Mesodermal cell (in vitro differentiated cells): ENCODE data around the gene STIM1.

ENCODE experiments used
- H3K27ac ChIP-seq: 2 replicates; pipeline ENCODE4 v1.7.0; 2013; ENCODE audit warnings: mild to moderate bottlenecking, low read depth, low read length, moderate library complexity; ENCODE audit not compliant: severe bottlenecking
- H3K36me3 ChIP-seq: 2 replicates; pipeline ENCODE4 v1.7.1; 2013; ENCODE audit warnings: mild to moderate bottlenecking, low read length, moderate library complexity; ENCODE audit not compliant: control insufficient read depth, insufficient read depth
- H3K4me1 ChIP-seq: one replicate; pipeline ENCODE4 v1.7.1; 2013; ENCODE audit warnings: mild to moderate bottlenecking, low read length; ENCODE audit not compliant: insufficient read depth, control insufficient read depth, poor library complexity, severe bottlenecking
- H3K4me3 ChIP-seq: 2 replicates; pipeline ENCODE4 v1.7.0; 2013; ENCODE audit warnings: low read length, control low read depth, mild to moderate bottlenecking; ENCODE audit not compliant: insufficient read depth, poor library complexity, severe bottlenecking; ENCODE audit errors: extremely low read depth
- H3K9me3 ChIP-seq: 2 replicates; pipeline ENCODE4 v1.7.1; 2013; ENCODE audit warnings: mild to moderate bottlenecking, low read length, moderate library complexity; ENCODE audit not compliant: control insufficient read depth
- WGBS, 2 experiments: methylation state at CpG; one replicate each; pipeline ENCODE4 v1.1.5; 2013; ENCODE audit warnings: missing lambda C conversion rate in 2 of 2; ENCODE audit not compliant: insufficient coverage in 2 of 2; 5-methylcytosine and 5-hydroxymethylcytosine counted together

STIM1 gene

DNA sequence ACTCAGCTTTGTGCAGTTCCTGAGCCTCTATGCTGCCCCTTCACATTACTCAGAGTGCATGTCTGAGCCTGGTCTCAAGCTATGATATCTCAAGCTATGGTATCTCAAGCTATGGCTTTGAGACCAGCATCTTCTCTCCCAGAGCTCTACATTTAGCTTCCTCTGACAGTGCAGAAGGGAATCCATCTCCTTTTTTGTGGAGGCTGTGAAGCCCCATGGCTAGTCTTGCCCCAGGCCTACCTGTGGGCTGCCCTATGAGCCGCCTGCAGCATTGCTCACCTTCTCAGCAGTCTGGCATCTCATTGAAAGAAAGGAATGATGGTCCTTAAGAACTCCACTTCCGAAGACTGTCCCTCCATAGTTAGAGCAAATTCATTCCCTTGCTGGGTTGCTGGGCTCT lies 34.5 kb upstream of the STIM1 start:
- peaks cover 13% of the 10 kb centered on the region for H3K36me3 ChIP-seq
- H3K4me1 ChIP-seq = peaks cover 6% of the 10 kb centered on the region
- H3K9me3 ChIP-seq = no peaks in the 10 kb centered on the region
- H3K4me3 ChIP-seq = no peak overlapping the region
- 80 to 92% methylated on average over 1 to 2 of the region's 2 CpGs for WGBS, 2 experiments
- H3K27ac ChIP-seq = no peak overlapping the region

GRCh38 chr11:3822312-3822711 lies 33.2 kb upstream of the STIM1 start:
- Histone ChIP-seq H3K9me3 (no peaks in the 10 kb centered on the region), H3K27ac (no peak overlapping the region), H3K4me1 (peaks cover 5% of the 10 kb centered on the region), H3K36me3 (peaks cover 27% of the 10 kb centered on the region), H3K4me3 (no peak overlapping the region)
- 91 to 97% methylated on average over 5 to 6 of the region's 7 CpGs for WGBS, 2 experiments

DNA sequence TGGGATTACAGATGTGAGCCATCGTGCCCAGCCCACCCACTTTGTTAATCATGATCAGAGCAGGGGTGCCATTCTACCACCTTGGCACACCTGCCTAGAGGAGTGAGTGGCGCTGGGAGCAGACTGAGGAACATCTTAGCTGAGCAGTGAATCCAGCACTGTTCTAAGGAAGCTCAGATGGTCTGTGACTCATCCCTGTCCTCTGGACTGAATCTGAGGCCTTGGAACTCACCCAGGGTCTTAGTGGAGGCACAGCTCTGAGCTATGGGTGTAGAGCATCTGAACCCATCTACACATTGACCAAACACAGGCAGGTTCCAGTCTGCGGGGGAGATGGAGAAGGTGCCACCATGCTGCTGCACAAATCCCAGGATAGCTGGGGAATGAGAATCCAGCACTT lies 32.2 kb upstream of the STIM1 start:
- H3K4me1 ChIP-seq = peaks cover 2% of the 10 kb centered on the region
- H3K9me3 ChIP-seq = no peaks in the 10 kb centered on the region
- peaks cover 37% of the 10 kb centered on the region for H3K36me3 ChIP-seq
- H3K4me3 ChIP-seq = no peak overlapping the region
- 90 to 100% methylated on average over 2 to 3 of the region's 3 CpGs for WGBS, 2 experiments
- no peak overlapping the region for H3K27ac ChIP-seq

GRCh38 chr11:3823762-3824506 lies 31.5 kb upstream of the STIM1 start:
- Histone ChIP-seq H3K9me3 (no peaks in the 10 kb centered on the region), H3K36me3 (peaks cover 37% of the 10 kb centered on the region), H3K27ac (no peak overlapping the region), H3K4me1 (peaks cover 2% of the 10 kb centered on the region), H3K4me3 (no peak overlapping the region)
- 94 to 96% methylated on average over 25 to 28 of the region's 30 CpGs for WGBS, 2 experiments

DNA sequence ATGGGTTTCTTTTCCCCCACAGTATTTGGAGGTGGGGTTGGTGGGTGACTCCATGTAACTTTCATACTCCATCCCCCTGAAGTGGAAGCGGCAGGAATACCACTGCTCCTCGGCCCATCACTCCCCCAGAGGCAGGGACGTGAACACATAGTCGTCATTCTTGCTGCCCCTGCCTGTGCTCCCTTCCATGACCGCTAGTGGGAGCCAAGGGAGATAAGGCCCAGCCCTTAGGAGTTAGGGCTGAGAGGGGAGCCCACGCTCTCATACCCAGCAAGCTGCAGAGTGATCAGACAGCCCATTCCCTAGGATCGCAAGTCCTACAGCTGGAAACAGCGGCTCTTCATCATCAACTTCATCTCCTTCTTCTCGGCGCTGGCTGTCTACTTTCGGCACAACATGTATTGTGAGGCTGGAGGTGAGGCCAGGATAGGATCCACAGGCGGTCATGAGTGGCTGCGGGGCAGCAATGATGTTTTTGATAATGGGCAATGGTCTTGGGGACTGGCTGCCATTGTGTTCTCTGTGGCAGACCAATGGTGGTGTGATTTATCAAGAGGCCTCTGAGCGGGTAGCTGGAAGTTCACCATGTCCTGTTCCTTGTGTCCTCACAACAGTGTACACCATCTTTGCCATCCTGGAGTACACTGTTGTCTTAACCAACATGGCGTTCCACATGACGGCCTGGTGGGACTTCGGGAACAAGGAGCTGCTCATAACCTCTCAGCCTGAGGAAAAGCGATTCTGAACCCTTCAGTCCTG lies 30.6 kb upstream of the STIM1 start:
- Histone ChIP-seq H3K36me3 (peaks cover 43% of the 10 kb centered on the region), H3K4me1 (peaks cover 2% of the 10 kb centered on the region), H3K27ac (no peak overlapping the region), H3K9me3 (no peaks in the 10 kb centered on the region), H3K4me3 (no peak overlapping the region)
- WGBS, 2 experiments = 75 to 77% methylated on average over 10 to 12 of the region's 18 CpGs

DNA sequence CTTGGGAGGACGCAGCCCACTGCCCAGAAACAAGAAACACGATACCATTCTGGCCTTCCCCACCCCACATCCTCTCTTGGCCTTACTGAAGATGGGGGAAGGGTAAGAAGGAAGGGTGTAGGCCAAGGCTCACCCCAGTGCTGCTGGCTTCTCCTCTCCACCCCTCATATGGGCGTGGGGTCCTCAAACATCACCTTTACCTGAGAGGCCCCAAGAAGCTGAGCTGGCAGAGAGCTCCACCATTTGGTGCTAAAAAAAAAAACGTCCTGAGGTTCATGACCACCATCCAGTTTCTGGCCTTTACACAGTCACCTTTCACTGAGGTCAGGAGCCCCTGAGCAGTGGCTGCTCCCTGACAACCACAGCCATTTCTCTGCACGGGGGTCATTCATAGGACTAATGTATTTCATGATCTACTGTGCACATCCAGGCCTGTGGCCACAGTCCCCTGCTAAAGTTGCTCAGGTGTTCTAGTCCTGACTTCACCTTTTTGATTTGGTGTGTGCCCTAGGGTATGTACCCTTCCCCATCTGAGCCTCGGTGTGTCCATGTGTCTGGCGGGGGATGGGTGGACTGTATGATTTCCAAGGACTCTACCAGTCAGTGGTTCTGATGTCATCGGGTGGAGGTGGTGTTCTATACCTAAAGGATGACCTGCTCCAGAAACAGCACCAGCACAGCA lies 29.9 kb upstream of the STIM1 start:
- WGBS, 2 experiments = 67 to 88% methylated on average over 2 to 4 of the region's 8 CpGs
- H3K27ac ChIP-seq = no peak overlapping the region
- no peaks in the 10 kb centered on the region for H3K9me3 ChIP-seq
- H3K4me1 ChIP-seq = peaks cover 2% of the 10 kb centered on the region
- H3K4me3 ChIP-seq = no peak overlapping the region
- peaks cover 50% of the 10 kb centered on the region for H3K36me3 ChIP-seq

- no peaks in the 10 kb centered on the region for H3K9me3 ChIP-seq
- peaks cover 6% of the 10 kb centered on the region for H3K4me1 ChIP-seq
- H3K4me3 ChIP-seq = no peak overlapping the region
- 94 to 97% methylated on average over 3 of the region's 3 CpGs for WGBS, 2 experiments
- H3K27ac ChIP-seq = no peak overlapping the region
- H3K36me3 ChIP-seq = peaks cover 60% of the 10 kb centered on the region
These were observed 28.7 kb upstream of the STIM1 start for GRCh38 chr11:3826721-3827120.

DNA sequence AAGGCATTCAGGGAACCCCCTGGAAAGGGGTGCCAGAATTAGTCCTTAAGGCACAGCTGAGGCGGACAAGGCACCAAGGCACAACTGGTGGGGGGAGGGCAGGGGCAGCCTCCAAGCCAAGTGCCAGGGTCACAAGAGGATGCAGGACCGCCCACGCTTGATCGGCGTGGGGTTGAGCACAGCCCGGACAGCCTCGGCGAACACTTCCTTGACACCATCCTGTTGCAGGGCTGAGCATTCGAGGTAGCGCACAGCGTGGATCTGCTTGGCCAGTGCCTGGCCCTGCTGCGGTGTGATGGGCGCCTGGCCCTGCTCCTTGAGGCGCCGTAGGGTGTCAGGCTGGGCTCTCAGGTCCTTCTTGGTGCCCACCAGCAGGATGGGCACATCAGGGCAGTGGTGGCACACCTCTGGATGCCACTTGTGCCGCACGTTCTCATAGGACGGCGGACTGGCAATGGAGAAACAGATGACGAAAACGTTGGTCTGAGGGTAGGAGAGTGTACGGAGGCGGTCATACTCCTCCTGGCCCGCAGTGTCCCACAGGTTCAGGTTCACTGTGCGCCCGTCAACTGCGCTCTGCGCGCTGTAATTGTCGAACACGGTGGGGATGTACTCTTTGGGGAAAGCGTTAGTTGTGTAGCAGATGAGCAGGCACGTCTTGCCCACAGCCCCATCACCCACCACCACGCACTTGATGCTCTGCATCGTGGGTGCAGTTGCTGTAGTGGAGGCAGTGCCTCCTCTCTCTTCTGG lies 27.9 kb upstream of the STIM1 start:
- H3K4me3 ChIP-seq = no peak overlapping the region
- 97% methylated on average over 30 to 33 of the region's 35 CpGs for WGBS, 2 experiments
- peaks cover 9% of the 10 kb centered on the region for H3K4me1 ChIP-seq
- H3K9me3 ChIP-seq = no peaks in the 10 kb centered on the region
- H3K27ac ChIP-seq = no peak overlapping the region
- H3K36me3 ChIP-seq = peaks cover 69% of the 10 kb centered on the region

- Histone ChIP-seq H3K27ac (no peak overlapping the region), H3K4me3 (no peak overlapping the region), H3K9me3 (no peaks in the 10 kb centered on the region), H3K4me1 (peaks cover 19% of the 10 kb centered on the region), H3K36me3 (peaks cover 81% of the 10 kb centered on the region)
- 95 to 100% methylated on average over 2 of the region's 3 CpGs for WGBS, 2 experiments
These were observed 25.4 kb upstream of the STIM1 start for GRCh38 chr11:3830088-3830487.

DNA sequence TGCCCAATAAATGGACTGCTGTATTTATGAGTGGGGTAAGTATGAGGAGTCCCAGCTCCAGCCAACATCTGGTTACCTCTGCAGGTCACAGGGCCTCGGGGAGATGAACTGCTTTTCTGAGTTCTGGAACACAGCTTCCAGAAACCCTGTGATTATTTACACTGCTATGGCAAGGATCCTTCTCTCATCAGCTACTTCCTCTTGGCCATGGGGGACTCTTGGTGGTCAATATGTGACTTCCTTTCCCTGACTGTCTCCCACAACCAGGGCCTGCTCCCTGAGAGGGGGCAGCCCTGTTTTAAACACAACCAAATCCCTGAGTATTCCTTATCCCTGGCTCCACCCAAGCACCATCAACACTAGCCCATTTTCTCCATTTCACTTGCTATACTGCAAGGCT lies 24.7 kb upstream of the STIM1 start:
- Histone ChIP-seq H3K36me3 (peaks cover 82% of the 10 kb centered on the region), H3K9me3 (no peaks in the 10 kb centered on the region), H3K27ac (no peak overlapping the region), H3K4me1 (peaks cover 20% of the 10 kb centered on the region), H3K4me3 (no peak overlapping the region)
- 100% methylated on average over 1 of the region's 1 CpG for WGBS, 2 experiments
